Body of pancreas (tissue), 4 donors: ENCODE data around the gene IQCN.

Source experiments
- POLR2A ChIP-seq, 3 donors: fragments of 450-650 bp; IDR thresholded peaks; one replicate each; pipeline ENCODE4 v1.6.1; 2016; ENCODE audit warnings: antibody characterized with exemption in 3 of 3, mild to moderate bottlenecking in 2 of 3
- TF ChIP-seq, protein P1 (sequence below), 7 experiments: fragments of 450-650 bp in 4 of 7; fragments of 200-600 bp in 3 of 7; sonication (generic) in 3 of 7; IDR thresholded peaks; one replicate each; pipeline ENCODE4 v1.5.1; 2016 to 2019; ENCODE audit warnings: antibody characterized with exemption in 7 of 7

DNA sequence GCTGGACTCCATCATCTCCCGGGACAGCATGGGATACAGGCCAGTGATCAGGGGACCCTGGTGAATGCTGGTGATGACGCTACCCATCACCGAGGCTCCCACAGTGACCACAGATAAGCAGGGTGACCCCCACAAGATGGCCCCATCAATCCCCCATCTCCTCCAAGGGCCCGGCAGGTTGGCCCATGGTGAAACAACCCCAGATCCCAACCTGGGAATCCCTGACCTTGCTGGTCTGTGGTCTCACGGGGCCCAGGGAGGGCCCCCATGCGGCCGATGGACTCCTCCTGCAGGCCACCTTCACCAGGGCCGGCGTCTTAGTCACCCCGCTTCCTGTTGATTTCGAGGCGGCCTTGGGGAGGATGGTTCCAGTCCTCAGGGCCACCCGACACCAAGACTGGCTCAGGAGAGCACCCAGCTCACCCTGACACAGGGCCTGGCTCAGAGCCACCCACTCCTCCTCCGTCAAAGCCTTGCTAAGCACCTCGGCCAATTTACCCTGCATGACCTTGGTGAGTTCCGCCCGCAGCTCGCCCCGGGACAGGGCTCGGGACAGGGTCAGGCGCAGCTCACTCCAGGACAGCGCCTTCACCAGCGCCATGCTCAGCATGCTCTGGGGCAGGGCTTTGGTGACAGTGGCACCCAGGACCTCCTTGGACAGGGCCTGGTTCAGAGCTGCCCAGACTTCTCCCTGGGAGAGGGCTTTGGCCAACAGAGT is 10.0 kb downstream of the IQCN start:
- TF ChIP-seq, protein P1, sequence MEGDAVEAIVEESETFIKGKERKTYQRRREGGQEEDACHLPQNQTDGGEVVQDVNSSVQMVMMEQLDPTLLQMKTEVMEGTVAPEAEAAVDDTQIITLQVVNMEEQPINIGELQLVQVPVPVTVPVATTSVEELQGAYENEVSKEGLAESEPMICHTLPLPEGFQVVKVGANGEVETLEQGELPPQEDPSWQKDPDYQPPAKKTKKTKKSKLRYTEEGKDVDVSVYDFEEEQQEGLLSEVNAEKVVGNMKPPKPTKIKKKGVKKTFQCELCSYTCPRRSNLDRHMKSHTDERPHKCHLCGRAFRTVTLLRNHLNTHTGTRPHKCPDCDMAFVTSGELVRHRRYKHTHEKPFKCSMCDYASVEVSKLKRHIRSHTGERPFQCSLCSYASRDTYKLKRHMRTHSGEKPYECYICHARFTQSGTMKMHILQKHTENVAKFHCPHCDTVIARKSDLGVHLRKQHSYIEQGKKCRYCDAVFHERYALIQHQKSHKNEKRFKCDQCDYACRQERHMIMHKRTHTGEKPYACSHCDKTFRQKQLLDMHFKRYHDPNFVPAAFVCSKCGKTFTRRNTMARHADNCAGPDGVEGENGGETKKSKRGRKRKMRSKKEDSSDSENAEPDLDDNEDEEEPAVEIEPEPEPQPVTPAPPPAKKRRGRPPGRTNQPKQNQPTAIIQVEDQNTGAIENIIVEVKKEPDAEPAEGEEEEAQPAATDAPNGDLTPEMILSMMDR (IDR thresholded peaks at IDR 0.05), result no peak
- no peak for TF ChIP-seq POLR2A (IDR thresholded peaks at IDR 0.05)
